ENCODE results near the gene MATK. TPM values are rescaled to one million over a fixed set of nuclear protein-coding genes. Genes with fewer than 3 reads are reported as not detected.

The MATK gene
- total RNA-seq, 1 experiment from 2014 or later = not detected

GRCh38 chr19:3785451-3785937, 687 bp downstream of the MATK start:
- intact Hi-C loops (cut with micrococcal nuclease) = no loop called here
- H3K9me2 ChIP-seq (replicated peaks; ENCODE audit: low read length) = no peaks in the 10 kb centered on the region
- H3K4me2 ChIP-seq (ENCODE audit: low read length) = no peak overlapping the region
- H3K4me3 ChIP-seq (ENCODE audit: low read length) = no peak overlapping the region
- DNase-seq (no peak), ATAC-seq (no peak)
- no peaks in the 10 kb centered on the region for H3F3A ChIP-seq (ENCODE audit: low read length, unreplicated experiment)
- no peak overlapping the region for H2AFZ ChIP-seq (ENCODE audit: low read length)
- BruUV-seq (replicated peaks) = no TSS peak
- no peak overlapping the region for H3K9ac ChIP-seq (ENCODE audit: low read length)
- no peaks in the 10 kb centered on the region for H3K36me3 ChIP-seq (ENCODE audit: low read depth, low read length)
- CTCF ChIA-PET = no interaction called here
- no peaks in the 10 kb centered on the region for H3K79me2 ChIP-seq (ENCODE audit: low read length)
- H4K20me1 ChIP-seq (ENCODE audit: low read length) = no peaks in the 10 kb centered on the region
- POLR2A ChIA-PET (ENCODE audit: unreplicated experiment) = no interaction called here
- H3K4me1 ChIP-seq (ENCODE audit: insufficient read depth, low read length) = no peaks in the 10 kb centered on the region
- H3K27me3 ChIP-seq (ENCODE audit: low read length) = no peaks in the 10 kb centered on the region
- 0 out of 2 replicates have a peak, but pooled peaks cover 13% of the 10 kb centered on the region for H3K9me3 ChIP-seq (ENCODE audit: low read length)
- no peak overlapping the region for H3K27ac ChIP-seq (ENCODE audit: low read length)
- TF ChIP-seq EZH2phosphoT487 (IDR thresholded peaks at IDR 0.05; ENCODE audit: borderline replicate concordance, low read length) (no peak), CTCF (conservative IDR thresholded peaks at IDR 0.05; ENCODE audit: low read depth, low read length) (no peak), EZH2 (IDR thresholded peaks at IDR 0.05; ENCODE audit: low read length, unreplicated experiment) (no peak)

GRCh38 chr19:3784607-3785450, 1.4 kb downstream of the MATK start:
- Histone ChIP-seq H4K20me1 (ENCODE audit: low read length) (no peaks in the 10 kb centered on the region), H3K79me2 (ENCODE audit: low read length) (no peaks in the 10 kb centered on the region), H3K4me2 (ENCODE audit: low read length) (peak overlapping the region; percentile 62), H3K36me3 (ENCODE audit: low read depth, low read length) (no peaks in the 10 kb centered on the region), H3K27me3 (ENCODE audit: low read length) (no peaks in the 10 kb centered on the region), H3K4me1 (ENCODE audit: insufficient read depth, low read length) (no peaks in the 10 kb centered on the region), H2AFZ (ENCODE audit: low read length) (0 out of 2 replicates have a peak overlapping the region, but pooled peaks have one; percentile 22), H3F3A (ENCODE audit: low read length, unreplicated experiment) (no peaks in the 10 kb centered on the region), H3K27ac (ENCODE audit: low read length) (no peak overlapping the region), H3K9ac (ENCODE audit: low read length) (no peak overlapping the region), H3K9me2 (replicated peaks; ENCODE audit: low read length) (no peaks in the 10 kb centered on the region), H3K9me3 (ENCODE audit: low read length) (0 out of 2 replicates have a peak, but pooled peaks cover 13% of the 10 kb centered on the region), H3K4me3 (ENCODE audit: low read length) (no peak overlapping the region; the same call in 1 of the 2 replicates)
- CTCF ChIA-PET = no interaction called here
- TF ChIP-seq CTCF (conservative IDR thresholded peaks at IDR 0.05; ENCODE audit: low read depth, low read length) (no peak), EZH2phosphoT487 (IDR thresholded peaks at IDR 0.05; ENCODE audit: borderline replicate concordance, low read length) (no peak), EZH2 (IDR thresholded peaks at IDR 0.05; ENCODE audit: low read length, unreplicated experiment) (no peak)
- no TSS peak for BruUV-seq (replicated peaks)
- intact Hi-C loops (cut with micrococcal nuclease) = no loop called here
- DNase-seq = peak; percentile 29
- ATAC-seq = peak; percentile 42; the same call in 1 of the 2 replicates
- POLR2A ChIA-PET (ENCODE audit: unreplicated experiment) = no interaction called here
